ENCODE results near the gene SPINK9. TPM values are rescaled to one million over a fixed set of nuclear protein-coding genes. Genes with fewer than 3 reads are reported as not detected.

Gene SPINK9
- total RNA-seq, 1 donor, result not detected

DNA sequence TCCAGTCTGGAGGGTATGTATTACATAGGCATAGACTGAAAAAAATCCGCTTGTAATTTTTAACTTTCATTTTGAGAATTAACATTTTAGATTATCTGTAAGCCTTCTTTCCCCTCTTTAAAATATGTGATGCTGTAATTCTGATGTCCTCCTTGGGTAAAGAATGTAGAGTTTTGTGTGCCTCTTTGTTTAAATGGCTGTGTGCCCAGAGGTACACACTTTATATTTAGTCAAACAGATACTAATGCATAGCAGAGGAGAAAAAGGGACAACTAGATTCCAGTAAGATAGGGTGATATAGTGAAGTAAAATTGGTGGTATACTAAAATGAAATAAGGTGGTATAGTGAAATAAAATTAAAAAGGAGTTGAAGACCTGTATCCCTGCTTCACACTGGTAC is 49.7 kb downstream of the SPINK9 start:
- TF ChIP-seq, protein P1, sequence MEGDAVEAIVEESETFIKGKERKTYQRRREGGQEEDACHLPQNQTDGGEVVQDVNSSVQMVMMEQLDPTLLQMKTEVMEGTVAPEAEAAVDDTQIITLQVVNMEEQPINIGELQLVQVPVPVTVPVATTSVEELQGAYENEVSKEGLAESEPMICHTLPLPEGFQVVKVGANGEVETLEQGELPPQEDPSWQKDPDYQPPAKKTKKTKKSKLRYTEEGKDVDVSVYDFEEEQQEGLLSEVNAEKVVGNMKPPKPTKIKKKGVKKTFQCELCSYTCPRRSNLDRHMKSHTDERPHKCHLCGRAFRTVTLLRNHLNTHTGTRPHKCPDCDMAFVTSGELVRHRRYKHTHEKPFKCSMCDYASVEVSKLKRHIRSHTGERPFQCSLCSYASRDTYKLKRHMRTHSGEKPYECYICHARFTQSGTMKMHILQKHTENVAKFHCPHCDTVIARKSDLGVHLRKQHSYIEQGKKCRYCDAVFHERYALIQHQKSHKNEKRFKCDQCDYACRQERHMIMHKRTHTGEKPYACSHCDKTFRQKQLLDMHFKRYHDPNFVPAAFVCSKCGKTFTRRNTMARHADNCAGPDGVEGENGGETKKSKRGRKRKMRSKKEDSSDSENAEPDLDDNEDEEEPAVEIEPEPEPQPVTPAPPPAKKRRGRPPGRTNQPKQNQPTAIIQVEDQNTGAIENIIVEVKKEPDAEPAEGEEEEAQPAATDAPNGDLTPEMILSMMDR (IDR thresholded peaks at IDR 0.05; ENCODE audit: insufficient read depth, low read depth, low read length), result no peak
- DNase-seq (ENCODE audit: low read depth), result no peak
- H3K4me3 ChIP-seq (ENCODE audit: low read depth, low read length), result peak overlapping the region; percentile 88

DNA sequence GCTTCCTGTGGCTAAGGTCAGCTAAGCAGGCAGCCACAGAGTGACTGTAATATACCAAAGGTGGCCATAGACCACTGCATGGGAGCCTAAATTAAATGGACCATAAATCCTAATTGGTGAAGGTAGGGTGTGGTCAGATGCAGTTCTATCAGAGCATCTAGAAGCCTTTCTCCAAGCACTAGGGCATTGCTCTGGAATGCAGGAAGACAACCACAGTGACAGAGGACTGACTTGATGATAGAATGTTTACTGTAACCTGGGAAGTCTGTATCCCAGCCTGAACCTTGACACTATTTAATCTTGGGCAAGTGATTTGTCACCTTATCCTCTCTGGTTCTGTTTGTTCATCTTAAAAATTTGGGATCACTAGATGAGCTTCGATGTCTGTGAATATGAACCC is 50.7 kb downstream of the SPINK9 start:
- no peak overlapping the region for H3K4me3 ChIP-seq (ENCODE audit: low read depth, low read length)
- TF ChIP-seq, protein P1 (IDR thresholded peaks at IDR 0.05; ENCODE audit: insufficient read depth, low read depth, low read length), result no peak
- no peak for DNase-seq (ENCODE audit: low read depth)

DNA sequence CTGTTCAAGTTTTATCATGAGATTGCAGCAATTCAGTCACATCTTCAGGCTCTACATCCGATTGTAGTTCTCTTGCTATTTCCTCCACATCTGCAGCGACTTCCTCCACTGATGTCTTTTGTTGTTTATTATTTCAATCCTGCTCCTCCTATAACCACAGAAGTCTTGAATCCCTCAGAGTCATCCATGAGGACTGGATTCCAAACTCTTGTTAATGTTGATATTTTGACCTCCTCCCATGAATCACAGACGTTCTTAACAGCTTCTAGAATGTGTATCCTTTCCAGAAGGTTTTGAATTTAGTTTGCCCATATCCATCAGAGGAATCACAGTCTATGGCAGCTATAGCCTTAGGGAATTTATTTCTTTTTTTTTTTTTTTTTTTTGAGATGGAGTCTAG is 52.0 kb downstream of the SPINK9 start:
- H3K4me3 ChIP-seq (ENCODE audit: low read depth, low read length), result no peak overlapping the region
- TF ChIP-seq, protein P1 (IDR thresholded peaks at IDR 0.05; ENCODE audit: insufficient read depth, low read depth, low read length), result no peak
- DNase-seq (ENCODE audit: low read depth), result peak; percentile 89

DNA sequence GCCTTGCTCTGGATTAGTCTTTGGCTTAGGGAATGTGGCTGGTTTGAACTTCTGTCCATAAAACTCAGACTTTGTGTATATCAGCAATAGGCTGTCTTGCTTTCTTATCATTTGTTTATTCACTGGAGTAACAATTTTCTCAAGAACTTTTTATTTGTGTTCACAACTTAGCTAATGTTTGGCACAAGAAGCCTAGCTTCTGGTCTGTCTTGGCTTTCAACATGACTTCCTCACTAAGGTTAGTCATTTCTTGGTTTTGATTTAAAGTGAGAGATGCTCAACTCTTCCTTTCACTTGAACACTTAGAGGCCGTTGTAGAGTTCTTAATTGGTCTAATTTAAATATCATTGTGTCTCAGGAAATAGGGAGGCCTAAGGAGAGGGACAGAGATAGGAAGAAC is 53.3 kb downstream of the SPINK9 start:
- H3K4me3 ChIP-seq (ENCODE audit: low read depth, low read length), result no peak overlapping the region
- peak; percentile 91 for DNase-seq (ENCODE audit: low read depth)
- TF ChIP-seq, protein P1 (IDR thresholded peaks at IDR 0.05; ENCODE audit: insufficient read depth, low read depth, low read length), result no peak

Small RNA genes within 50 kb of the gene (small RNA-seq; reads per million reads assigned to genes)
- gene RF00017, result not detected

Other genes with a start within 250 kb of the SPINK9 start
- not detected in 2 replicates for gene SPINK14, start 167.0 kb upstream of the SPINK9 start, total RNA-seq
- gene SPINK6, start 132.5 kb upstream of the SPINK9 start, total RNA-seq, result not detected in 2 replicates
- not detected in 2 replicates for gene MARCOL, start 97.0 kb upstream of the SPINK9 start, total RNA-seq
- not detected in 2 replicates for gene SPINK13, start 66.8 kb upstream of the SPINK9 start, total RNA-seq
- gene SPINK7, start 23.1 kb upstream of the SPINK9 start, total RNA-seq, result not detected in 2 replicates
- 74.7 and 99.5 TPM in 2 replicates for gene FBXO38, start 48.4 kb downstream of the SPINK9 start, total RNA-seq

Measured in fibroblast of villous mesenchyme (primary cell).